Stomach smooth muscle (tissue), 2 donors: ENCODE measurements around the gene EEF1AKMT2.

Experiments
- H3K27ac ChIP-seq: one replicate; pipeline ENCODE4 v1.7.0; 2013; ENCODE audit warnings: mild to moderate bottlenecking, low read length, inconsistent platforms
- H3K27me3 ChIP-seq, 2 donors: one replicate each; pipeline ENCODE4 v1.7.0; 2013; ENCODE audit warnings: low read length in 2 of 2; ENCODE audit not compliant: insufficient read depth in 2 of 2, control insufficient read depth in 1 of 2
- H3K36me3 ChIP-seq, 2 donors: one replicate each; pipeline ENCODE4 v1.7.0; 2013; ENCODE audit warnings: low read length in 2 of 2; ENCODE audit not compliant: control insufficient read depth in 2 of 2, insufficient read depth in 2 of 2
- H3K4me1 ChIP-seq: one replicate; pipeline ENCODE4 v1.7.0; 2013; ENCODE audit warnings: low read length; ENCODE audit not compliant: control insufficient read depth, insufficient read depth
- H3K4me3 ChIP-seq, 2 donors: one replicate each; pipeline ENCODE4 v1.7.0; 2013; ENCODE audit warnings: low read length in 2 of 2
- H3K9ac ChIP-seq, 2 donors: one replicate each; pipeline ENCODE4 v1.7.0; 2013; ENCODE audit warnings: low read length in 2 of 2, mild to moderate bottlenecking in 1 of 2
- H3K9me3 ChIP-seq, 2 donors: one replicate each; pipeline ENCODE4 v1.7.0; 2013; ENCODE audit warnings: low read length in 2 of 2; ENCODE audit not compliant: control insufficient read depth in 2 of 2
- donor health status: healthy.
- donor health status: Pancreatic carcinoma.

EEF1AKMT2 gene

GRCh38 chr10:124730790-124731189 is 60.9 kb downstream of the EEF1AKMT2 start:
- Histone ChIP-seq H3K9ac (no peak overlapping the region), H3K4me1 (peaks cover 59% of the 10 kb centered on the region), H3K27ac (no peak overlapping the region), H3K27me3 (no peaks in the 10 kb centered on the region), H3K4me3 (no peak overlapping the region), H3K9me3 (no peaks in the 10 kb centered on the region), H3K36me3 (no peaks in the 10 kb centered on the region)

- Histone ChIP-seq H3K4me3 (no peak overlapping the region), H3K27ac (peak overlapping the region; percentile 31), H3K27me3 (no peaks in the 10 kb centered on the region), H3K36me3 (peaks cover 0 to 2% of the 10 kb centered on the region in 2 donors), H3K9me3 (no peaks in the 10 kb centered on the region), H3K9ac (no peak overlapping the region), H3K4me1 (peaks cover 56% of the 10 kb centered on the region)
Measured at GRCh38 chr10:124728830-124729661, 62.6 kb downstream of the EEF1AKMT2 start.

GRCh38 chr10:124728071-124728829 is 63.4 kb downstream of the EEF1AKMT2 start:
- Histone ChIP-seq H3K36me3 (peaks cover 0 to 2% of the 10 kb centered on the region in 2 donors), H3K9ac (no peak overlapping the region), H3K4me1 (peaks cover 55% of the 10 kb centered on the region), H3K4me3 (no peak overlapping the region), H3K27me3 (no peaks in the 10 kb centered on the region), H3K27ac (peak overlapping the region; percentile 31), H3K9me3 (no peaks in the 10 kb centered on the region)

GRCh38 chr10:124727361-124727960 is 64.2 kb downstream of the EEF1AKMT2 start:
- H3K9me3 ChIP-seq: no peaks in the 10 kb centered on the region
- H3K9ac ChIP-seq: peak overlapping the region in 1 of 2 donors; percentile 21
- peaks cover 55% of the 10 kb centered on the region for H3K4me1 ChIP-seq
- H3K27ac ChIP-seq: no peak overlapping the region
- no peaks in the 10 kb centered on the region for H3K27me3 ChIP-seq
- peaks cover 0 to 2% of the 10 kb centered on the region in 2 donors for H3K36me3 ChIP-seq
- H3K4me3 ChIP-seq: no peak overlapping the region

- Histone ChIP-seq H3K9ac (no peak overlapping the region), H3K4me3 (no peak overlapping the region), H3K27me3 (no peaks in the 10 kb centered on the region), H3K4me1 (peaks cover 56% of the 10 kb centered on the region), H3K27ac (no peak overlapping the region), H3K9me3 (no peaks in the 10 kb centered on the region), H3K36me3 (peaks cover 0 to 2% of the 10 kb centered on the region in 2 donors)
Measured at GRCh38 chr10:124725791-124726190, 65.9 kb downstream of the EEF1AKMT2 start.

GRCh38 chr10:124725171-124725631 is 66.5 kb downstream of the EEF1AKMT2 start:
- Histone ChIP-seq H3K9ac (no peak overlapping the region), H3K4me3 (no peak overlapping the region), H3K27ac (no peak overlapping the region), H3K9me3 (no peaks in the 10 kb centered on the region), H3K27me3 (no peaks in the 10 kb centered on the region), H3K36me3 (peaks cover 0 to 2% of the 10 kb centered on the region in 2 donors), H3K4me1 (peaks cover 56% of the 10 kb centered on the region)

GRCh38 chr10:124724279-124725027 is 67.2 kb downstream of the EEF1AKMT2 start:
- Histone ChIP-seq H3K27me3 (no peaks in the 10 kb centered on the region), H3K9me3 (no peaks in the 10 kb centered on the region), H3K4me3 (no peak overlapping the region), H3K36me3 (peaks cover 0 to 2% of the 10 kb centered on the region in 2 donors), H3K4me1 (peaks cover 54% of the 10 kb centered on the region), H3K9ac (peak overlapping the region; percentile 35 to 55), H3K27ac (peak overlapping the region; percentile 64)

GRCh38 chr10:124723826-124724225 is 67.9 kb downstream of the EEF1AKMT2 start:
- Histone ChIP-seq H3K9me3 (no peaks in the 10 kb centered on the region), H3K4me1 (peaks cover 54% of the 10 kb centered on the region), H3K36me3 (peaks cover 0 to 2% of the 10 kb centered on the region in 2 donors), H3K4me3 (peak overlapping the region in 1 of 2 donors; percentile 14), H3K27ac (peak overlapping the region; percentile 64), H3K9ac (peak overlapping the region; percentile 35 to 55), H3K27me3 (no peaks in the 10 kb centered on the region)

- Histone ChIP-seq H3K27me3 (no peaks in the 10 kb centered on the region), H3K4me1 (peaks cover 55% of the 10 kb centered on the region), H3K36me3 (peaks cover 0 to 2% of the 10 kb centered on the region in 2 donors), H3K9me3 (no peaks in the 10 kb centered on the region), H3K27ac (peak overlapping the region; percentile 64), H3K9ac (peak overlapping the region; percentile 1 to 55), H3K4me3 (peak overlapping the region; percentile 8 to 14)
Measured at GRCh38 chr10:124722798-124723783, 68.6 kb downstream of the EEF1AKMT2 start.
